ENCODE measurements around the gene RFXAP. TPM values are rescaled to one million over a fixed set of nuclear protein-coding genes. Genes with fewer than 3 reads are reported as not detected.
A peak's percentile ranks its signal among the peaks of the same experiment; 100 is the strongest.

RFXAP gene
- total RNA-seq, 1 experiment from 2014 or later = 8.7 TPM

GRCh38 chr13:36795463-36795862 is 23.6 kb upstream of the RFXAP start:
- no peak overlapping the region for H4K5ac ChIP-seq (ENCODE audit: insufficient read length, low read depth, low read length)
- no peak overlapping the region for H2AK5ac ChIP-seq (ENCODE audit: insufficient read length, low read length)
- H3T11ph ChIP-seq (ENCODE audit: low read length) = no peak overlapping the region
- no peak overlapping the region for H2BK12ac ChIP-seq (ENCODE audit: insufficient read length, low read depth, low read length)
- no peak overlapping the region for H3K23ac ChIP-seq (ENCODE audit: insufficient read length, low read depth, low read length)
- no peak overlapping the region for H2BK120ac ChIP-seq (ENCODE audit: low read depth, low read length, poor library complexity, severe bottlenecking)
- H2AFZ ChIP-seq (ENCODE audit: low read length) = no peak overlapping the region
- H3K9ac ChIP-seq (ENCODE audit: extremely low read depth, insufficient read length, low read length) = no peak overlapping the region
- peak overlapping the region; percentile 20 to 82 (median 53); a peak in 1 of 7 replicates for H3K27ac Mint-ChIP-seq
- no peak overlapping the region for H4K8ac ChIP-seq (replicated peaks; ENCODE audit: insufficient read length, low read depth, low read length)
- peaks cover 6% of the 10 kb centered on the region; the same call in 1 of the 2 replicates for H3K4me1 ChIP-seq (ENCODE audit: insufficient read depth, low read length)
- no peak for TF ChIP-seq CTCF (conservative IDR thresholded peaks at IDR 0.05)
- no peak overlapping the region for H4K91ac ChIP-seq (ENCODE audit: insufficient read length, low read depth, low read length)
- no peak overlapping the region for H3K18ac ChIP-seq (ENCODE audit: insufficient read length, low read depth, low read length)
- no peak overlapping the region for H2BK20ac ChIP-seq (ENCODE audit: low read depth, low read length, poor library complexity, severe bottlenecking)
- no peaks in the 10 kb centered on the region for H3K23me2 ChIP-seq (ENCODE audit: insufficient read length, low read depth, low read length, poor library complexity, severe bottlenecking)
- no peak overlapping the region for H3K56ac ChIP-seq (ENCODE audit: insufficient read length, low read depth, low read length)
- H3K4me2 ChIP-seq (ENCODE audit: insufficient read depth, insufficient read length, low read length) = peak overlapping the region; percentile 10
- peak; percentile 81 for DNase-seq
- no peak overlapping the region for H3K14ac ChIP-seq (ENCODE audit: insufficient read depth, low read length)
- WGBS (ENCODE audit: extremely low coverage, insufficient read length, low lambda C conversion rate) = no CpG with 5 or more reads among the region's 6 CpGs
- no peaks in the 10 kb centered on the region for H3K9me3 ChIP-seq (ENCODE audit: control insufficient read depth, low read depth, low read length)
- no peaks in the 10 kb centered on the region for H3K27me3 ChIP-seq (ENCODE audit: insufficient read depth, low read length)
- H2BK15ac ChIP-seq (ENCODE audit: low read depth, low read length) = no peak overlapping the region
- H2BK5ac ChIP-seq (ENCODE audit: insufficient read length, low read length) = no peak overlapping the region
- H3K4ac ChIP-seq (ENCODE audit: low read depth, low read length) = no peak overlapping the region
- H3K27me3 Mint-ChIP-seq (ENCODE audit: low read depth) = no peaks in the 10 kb centered on the region; the same call in 1 of the 2 replicates
- H4K20me1 ChIP-seq (ENCODE audit: control insufficient read depth, insufficient read depth, insufficient read length) = no peaks in the 10 kb centered on the region
- H3K79me2 ChIP-seq (ENCODE audit: insufficient read depth, low read length) = no peaks in the 10 kb centered on the region
- H3K9me3 Mint-ChIP-seq = no peaks in the 10 kb centered on the region
- H3K4me3 Mint-ChIP-seq = peak overlapping the region in 1 of 2 experiments; percentile 60; a peak in 2 of 5 replicates
- H3K36me3 Mint-ChIP-seq (ENCODE audit: insufficient read depth in 1 of 3, low read depth in 3 of 3) = peaks cover 0 to 2% (median 0%) of the 10 kb centered on the region in 3 experiments; a peak in 1 of 7 replicates
- H3K79me1 ChIP-seq (ENCODE audit: insufficient read depth, low read depth, low read length, poor library complexity, severe bottlenecking) = no peaks in the 10 kb centered on the region
- peaks cover 14 to 20% of the 10 kb centered on the region in 2 experiments for H3K4me1 Mint-ChIP-seq
- no peak overlapping the region for H3K27ac ChIP-seq (ENCODE audit: insufficient read length, low read depth, low read length)

Measured in H9 (cell line).